Tibial nerve (tissue), 4 donors: ENCODE measurements around the gene RIIAD1. TPM values are rescaled to one million over a fixed set of nuclear protein-coding genes. Genes with fewer than 3 reads are reported as not detected.

Source experiments
- DNase-seq, 2 donors: peaks; one replicate each; pipeline ENCODE4 v3.0.0-alpha.2; 2019; ENCODE audit warnings: low spot score in 2 of 2
- H3K27ac ChIP-seq, 4 donors: fragments of 200-600 bp; sonication (generic) in 3 of 4; one replicate each; pipeline ENCODE4 v1.5.1; 2017 to 2019; ENCODE audit warnings: mild to moderate bottlenecking in 1 of 4
- H3K27me3 ChIP-seq, 2 donors: fragments of 200-600 bp; sonication (generic) in 1 of 2; one replicate each; pipeline versions ENCODE4 v1.5.1 to v1.6.0; 2017 to 2019
- H3K36me3 ChIP-seq, 3 donors: fragments of 200-600 bp; sonication (generic); one replicate each; pipeline ENCODE4 v1.5.1; 2018 to 2019
- H3K4me1 ChIP-seq, 4 donors: fragments of 200-600 bp; sonication (generic) in 3 of 4; one replicate each; pipeline ENCODE4 v1.5.1; 2017 to 2019
- H3K4me3 ChIP-seq, 4 donors: fragments of 200-600 bp; sonication (generic) in 3 of 4; one replicate each; pipeline ENCODE4 v1.5.1; 2017 to 2019; ENCODE audit warnings: mild to moderate bottlenecking in 1 of 4, moderate library complexity in 1 of 4
- H3K9me3 ChIP-seq, 4 donors: fragments of 200-600 bp; sonication (generic) in 3 of 4; one replicate each; pipeline ENCODE4 v1.5.1; 2017 to 2019
- EP300 ChIP-seq, 2 donors: sonication (generic); formaldehyde crosslinking; IDR thresholded peaks; one replicate each; pipeline ENCODE4 v1.6.1; 2017; ENCODE audit warnings: antibody characterized with exemption in 2 of 2, mild to moderate bottlenecking in 1 of 2
- POLR2A ChIP-seq, 2 donors: fragments of 450-650 bp; IDR thresholded peaks; one replicate each; pipeline ENCODE4 v1.6.1; 2017; ENCODE audit warnings: antibody characterized with exemption in 2 of 2, mild to moderate bottlenecking in 2 of 2, moderate library complexity in 2 of 2
- WGBS, 2 donors: methylation state at CpG; one replicate each; pipeline ENCODE4 v1.1.5; 2018; 5-methylcytosine and 5-hydroxymethylcytosine counted together
- total RNA-seq, 4 donors: library from RNA; depleted of rRNA; stranded (reverse); fragments of >200 nt; gene quantifications; one replicate each; pipeline ENCODE4 v1.1.0, GENCODE V29; 2016
- TF ChIP-seq, protein P1 (sequence below), 5 experiments: fragments of 200-600 bp in 3 of 5; fragments of 450-650 bp in 2 of 5; sonication (generic) in 3 of 5; IDR thresholded peaks; one replicate each; pipeline ENCODE4 v1.5.1; 2016 to 2019; ENCODE audit warnings: antibody characterized with exemption in 5 of 5, mild to moderate bottlenecking in 3 of 5, moderate library complexity in 2 of 5

RIIAD1 gene
- total RNA-seq, 4 donors from 2014 or later, result not detected

DNA sequence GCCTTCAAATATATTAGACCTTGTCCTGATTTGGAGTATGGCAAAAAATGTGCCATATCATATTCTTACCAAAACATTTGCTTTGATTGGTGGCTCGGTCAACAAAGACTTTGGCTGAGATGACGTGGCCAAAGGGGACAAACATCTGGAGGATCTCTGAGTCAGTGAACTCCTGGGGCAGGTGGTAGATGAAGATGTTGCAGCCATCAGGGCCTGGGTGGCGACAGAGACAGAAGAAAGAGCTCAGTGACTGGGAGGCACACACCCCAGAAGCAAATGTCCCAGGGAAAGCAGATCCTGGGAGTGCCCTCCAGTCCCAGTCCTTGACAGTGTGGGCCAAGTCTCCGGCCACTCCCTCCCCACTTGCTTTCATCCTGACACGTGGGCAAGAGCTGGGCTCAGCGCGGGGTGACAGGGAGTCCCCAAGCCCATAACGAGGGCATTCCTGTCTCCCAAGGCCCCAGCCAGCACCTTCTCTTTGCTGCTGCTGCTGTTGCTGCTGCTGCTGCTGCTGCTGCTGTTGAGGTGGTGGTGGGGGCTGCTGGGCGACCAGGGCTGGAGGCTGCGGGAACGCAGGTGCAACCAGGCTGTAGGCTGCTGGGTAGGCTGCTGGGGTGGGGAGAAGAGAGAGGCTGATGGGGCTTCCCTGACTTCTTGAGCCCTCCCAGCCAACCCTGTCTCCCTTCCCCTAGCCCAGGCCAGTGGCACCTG, 15.4 kb upstream of the RIIAD1 start:
- Histone ChIP-seq H3K27ac (no peak overlapping the region), H3K4me3 (no peak overlapping the region), H3K9me3 (no peaks in the 10 kb centered on the region), H3K27me3 (no peaks in the 10 kb centered on the region), H3K4me1 (peaks cover 0 to 6% (median 0%) of the 10 kb centered on the region in 4 donors), H3K36me3 (peaks cover 0 to 14% (median 0%) of the 10 kb centered on the region in 3 donors)
- 65 to 75% methylated on average over 8 to 10 of the region's 11 CpGs for WGBS, 2 donors
- TF ChIP-seq POLR2A (IDR thresholded peaks at IDR 0.05) (no peak), EP300 (IDR thresholded peaks at IDR 0.05) (no peak)
- TF ChIP-seq, protein P1, sequence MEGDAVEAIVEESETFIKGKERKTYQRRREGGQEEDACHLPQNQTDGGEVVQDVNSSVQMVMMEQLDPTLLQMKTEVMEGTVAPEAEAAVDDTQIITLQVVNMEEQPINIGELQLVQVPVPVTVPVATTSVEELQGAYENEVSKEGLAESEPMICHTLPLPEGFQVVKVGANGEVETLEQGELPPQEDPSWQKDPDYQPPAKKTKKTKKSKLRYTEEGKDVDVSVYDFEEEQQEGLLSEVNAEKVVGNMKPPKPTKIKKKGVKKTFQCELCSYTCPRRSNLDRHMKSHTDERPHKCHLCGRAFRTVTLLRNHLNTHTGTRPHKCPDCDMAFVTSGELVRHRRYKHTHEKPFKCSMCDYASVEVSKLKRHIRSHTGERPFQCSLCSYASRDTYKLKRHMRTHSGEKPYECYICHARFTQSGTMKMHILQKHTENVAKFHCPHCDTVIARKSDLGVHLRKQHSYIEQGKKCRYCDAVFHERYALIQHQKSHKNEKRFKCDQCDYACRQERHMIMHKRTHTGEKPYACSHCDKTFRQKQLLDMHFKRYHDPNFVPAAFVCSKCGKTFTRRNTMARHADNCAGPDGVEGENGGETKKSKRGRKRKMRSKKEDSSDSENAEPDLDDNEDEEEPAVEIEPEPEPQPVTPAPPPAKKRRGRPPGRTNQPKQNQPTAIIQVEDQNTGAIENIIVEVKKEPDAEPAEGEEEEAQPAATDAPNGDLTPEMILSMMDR (IDR thresholded peaks at IDR 0.05), result no peak
- DNase-seq, result no peak

DNA sequence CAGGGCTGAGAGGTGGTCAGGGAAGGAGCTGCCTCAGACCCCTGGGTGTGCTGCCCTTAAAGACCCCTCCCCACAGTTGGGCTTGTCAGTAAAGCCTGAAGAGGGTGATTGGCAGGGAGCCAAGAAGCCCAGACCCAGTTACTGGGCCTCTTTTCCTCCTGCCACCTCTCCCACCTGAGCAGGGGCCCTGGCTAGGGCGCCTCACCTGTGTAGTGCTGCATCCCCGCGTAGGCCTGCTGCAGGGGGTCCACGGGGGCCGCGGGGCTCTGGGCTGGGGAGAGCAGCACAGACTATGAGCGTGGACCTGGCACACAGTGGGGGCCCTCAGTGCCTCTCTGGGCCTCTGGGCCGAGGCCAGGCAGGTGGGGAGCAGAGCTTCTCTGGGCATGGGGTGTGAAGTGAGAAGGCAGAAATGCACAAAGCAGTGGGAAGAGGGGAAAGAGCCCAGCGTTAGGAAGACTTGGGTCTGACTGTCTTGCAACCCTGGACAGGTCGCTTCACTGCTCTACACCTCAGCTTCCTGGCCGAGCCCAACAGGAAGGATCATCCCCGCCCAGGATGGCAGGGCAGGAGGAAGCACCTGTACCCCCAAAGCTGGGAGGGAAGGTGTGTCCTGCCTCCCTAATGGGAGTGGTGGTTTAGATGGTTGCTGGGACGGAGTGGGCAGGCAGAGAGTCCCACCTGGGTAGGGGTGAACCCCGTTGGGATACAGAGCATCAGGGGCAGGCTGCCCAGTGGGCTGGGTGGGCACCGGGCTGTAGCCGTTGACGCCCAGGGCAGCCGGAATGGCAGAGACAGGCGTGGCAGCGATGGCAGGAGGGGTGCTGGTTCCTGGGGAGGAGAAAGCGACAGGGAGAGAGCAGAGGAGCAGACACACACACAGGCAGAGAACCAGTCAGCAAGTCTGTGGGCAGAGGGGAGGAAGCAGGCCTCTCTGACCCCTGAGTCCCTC, 14.6 kb upstream of the RIIAD1 start:
- H3K27ac ChIP-seq, result no peak overlapping the region
- DNase-seq, result no peak
- H3K9me3 ChIP-seq, result no peaks in the 10 kb centered on the region
- TF ChIP-seq, protein P1 (IDR thresholded peaks at IDR 0.05), result no peak
- TF ChIP-seq POLR2A (IDR thresholded peaks at IDR 0.05), result no peak
- no peak for TF ChIP-seq EP300 (IDR thresholded peaks at IDR 0.05)
- H3K4me1 ChIP-seq, result peaks cover 0 to 6% (median 0%) of the 10 kb centered on the region in 4 donors
- peaks cover 0 to 3% of the 10 kb centered on the region in 2 donors for H3K27me3 ChIP-seq
- 78 to 79% methylated on average over 19 to 21 of the region's 21 CpGs for WGBS, 2 donors
- peaks cover 0 to 5% (median 0%) of the 10 kb centered on the region in 3 donors for H3K36me3 ChIP-seq
- no peak overlapping the region for H3K4me3 ChIP-seq

DNA sequence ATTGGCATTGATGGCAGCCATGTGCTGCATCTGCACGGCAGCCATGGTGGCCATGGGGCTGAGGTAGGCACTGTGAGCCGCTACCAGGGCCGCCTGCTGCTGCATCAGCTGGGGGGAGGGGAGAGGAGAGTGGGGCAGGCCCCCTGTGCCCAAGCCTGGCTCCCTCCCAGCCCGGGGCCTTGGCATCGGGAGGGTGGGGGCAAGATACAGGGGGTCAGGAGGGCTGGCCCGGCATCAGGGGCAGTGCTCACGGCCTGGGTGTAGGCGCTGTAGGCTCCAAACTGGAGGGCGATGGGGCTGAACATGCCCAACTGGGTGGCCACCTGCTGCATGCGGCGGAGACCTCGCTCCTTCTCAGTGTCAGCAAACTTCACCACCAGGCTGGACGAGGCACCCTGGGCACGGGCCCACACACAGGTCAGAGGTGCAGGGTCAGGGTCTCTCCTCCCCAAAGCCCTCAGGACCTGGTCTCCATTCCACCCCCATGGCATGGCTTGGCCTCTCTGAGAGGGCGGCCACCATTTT, 13.7 kb upstream of the RIIAD1 start:
- Histone ChIP-seq H3K4me3 (no peak overlapping the region), H3K27me3 (peaks cover 0 to 10% of the 10 kb centered on the region in 2 donors), H3K4me1 (peaks cover 0 to 6% (median 0%) of the 10 kb centered on the region in 4 donors), H3K36me3 (no peaks in the 10 kb centered on the region), H3K27ac (no peak overlapping the region), H3K9me3 (no peaks in the 10 kb centered on the region)
- DNase-seq, result no peak
- TF ChIP-seq POLR2A (IDR thresholded peaks at IDR 0.05), result no peak
- TF ChIP-seq, protein P1 (IDR thresholded peaks at IDR 0.05), result no peak
- no peak for TF ChIP-seq EP300 (IDR thresholded peaks at IDR 0.05)
- 80 to 87% methylated on average over 13 to 15 of the region's 15 CpGs for WGBS, 2 donors

DNA sequence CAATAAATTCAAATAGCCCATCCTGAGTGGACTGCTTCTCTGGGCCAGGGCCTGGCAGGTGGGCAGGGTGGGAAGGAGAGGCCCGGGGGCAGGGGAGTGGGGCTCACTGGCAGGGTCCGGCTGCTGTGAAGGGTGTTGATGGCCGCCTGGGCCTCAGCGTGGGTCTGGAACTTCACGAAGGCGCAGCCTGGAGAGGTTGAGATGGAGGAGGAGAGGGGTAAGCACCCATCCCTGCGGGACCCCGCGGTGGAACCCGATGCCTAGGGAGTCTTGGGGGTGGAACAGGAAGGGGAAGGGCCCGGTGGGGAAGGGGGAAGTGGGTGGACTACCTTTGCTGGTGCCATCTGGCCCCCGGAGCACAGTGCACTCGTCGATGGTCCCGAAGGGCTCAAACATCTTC, 12.4 kb upstream of the RIIAD1 start:
- DNase-seq, result no peak
- peaks cover 0 to 17% of the 10 kb centered on the region in 2 donors for H3K27me3 ChIP-seq
- 79 to 82% methylated on average over 15 of the region's 15 CpGs for WGBS, 2 donors
- H3K9me3 ChIP-seq, result no peaks in the 10 kb centered on the region
- no peak overlapping the region for H3K27ac ChIP-seq
- TF ChIP-seq, protein P1 (IDR thresholded peaks at IDR 0.05), result no peak
- TF ChIP-seq EP300 (IDR thresholded peaks at IDR 0.05) (no peak), POLR2A (IDR thresholded peaks at IDR 0.05) (no peak)
- H3K36me3 ChIP-seq, result no peaks in the 10 kb centered on the region
- no peak overlapping the region for H3K4me3 ChIP-seq
- no peaks in the 10 kb centered on the region for H3K4me1 ChIP-seq
